ENCODE measurements around the gene TRIM2. TPM values are rescaled to one million over a fixed set of nuclear protein-coding genes. Genes with fewer than 3 reads are reported as not detected.
A peak's percentile ranks its signal among the peaks of the same experiment; 100 is the strongest.

Gene TRIM2
- total and polyA plus RNA-seq, 8 donors: 49.6 to 88.2 (median 77.7) TPM

DNA sequence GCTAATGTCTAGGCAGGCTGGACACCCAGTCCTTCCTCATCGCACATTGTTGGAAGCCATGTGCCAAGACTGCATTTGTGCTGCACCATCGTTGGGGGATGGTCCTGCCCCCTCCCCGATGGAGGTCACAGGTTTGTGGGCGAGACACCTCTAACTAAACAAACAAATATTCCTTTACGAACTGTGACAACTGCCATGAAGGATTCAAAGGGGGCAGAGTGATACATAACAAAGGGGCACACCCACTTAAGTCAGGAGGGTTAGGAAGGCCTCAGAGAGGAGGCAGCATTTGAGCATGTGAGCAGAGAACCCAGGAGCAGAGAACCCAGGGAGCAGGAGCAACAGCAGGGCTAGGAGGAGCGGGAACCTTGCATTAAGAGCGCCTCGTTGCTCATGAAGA lies 37.1 kb downstream of the TRIM2 start:
- Histone ChIP-seq H3K27ac (peak overlapping the region in 1 of 2 donors; percentile 4), H3K4me1 (no peaks in the 10 kb centered on the region), H3K4me3 (no peak overlapping the region), H3K36me3 (no peaks in the 10 kb centered on the region), H3K27me3 (no peaks in the 10 kb centered on the region), H3K9me3 (no peaks in the 10 kb centered on the region)
- intact Hi-C loops (cut with DNase I): no loop called here
- no peak for DNase-seq
- no peak for ATAC-seq
- TF ChIP-seq, protein P1, sequence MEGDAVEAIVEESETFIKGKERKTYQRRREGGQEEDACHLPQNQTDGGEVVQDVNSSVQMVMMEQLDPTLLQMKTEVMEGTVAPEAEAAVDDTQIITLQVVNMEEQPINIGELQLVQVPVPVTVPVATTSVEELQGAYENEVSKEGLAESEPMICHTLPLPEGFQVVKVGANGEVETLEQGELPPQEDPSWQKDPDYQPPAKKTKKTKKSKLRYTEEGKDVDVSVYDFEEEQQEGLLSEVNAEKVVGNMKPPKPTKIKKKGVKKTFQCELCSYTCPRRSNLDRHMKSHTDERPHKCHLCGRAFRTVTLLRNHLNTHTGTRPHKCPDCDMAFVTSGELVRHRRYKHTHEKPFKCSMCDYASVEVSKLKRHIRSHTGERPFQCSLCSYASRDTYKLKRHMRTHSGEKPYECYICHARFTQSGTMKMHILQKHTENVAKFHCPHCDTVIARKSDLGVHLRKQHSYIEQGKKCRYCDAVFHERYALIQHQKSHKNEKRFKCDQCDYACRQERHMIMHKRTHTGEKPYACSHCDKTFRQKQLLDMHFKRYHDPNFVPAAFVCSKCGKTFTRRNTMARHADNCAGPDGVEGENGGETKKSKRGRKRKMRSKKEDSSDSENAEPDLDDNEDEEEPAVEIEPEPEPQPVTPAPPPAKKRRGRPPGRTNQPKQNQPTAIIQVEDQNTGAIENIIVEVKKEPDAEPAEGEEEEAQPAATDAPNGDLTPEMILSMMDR (IDR thresholded peaks at IDR 0.05): no peak

DNA sequence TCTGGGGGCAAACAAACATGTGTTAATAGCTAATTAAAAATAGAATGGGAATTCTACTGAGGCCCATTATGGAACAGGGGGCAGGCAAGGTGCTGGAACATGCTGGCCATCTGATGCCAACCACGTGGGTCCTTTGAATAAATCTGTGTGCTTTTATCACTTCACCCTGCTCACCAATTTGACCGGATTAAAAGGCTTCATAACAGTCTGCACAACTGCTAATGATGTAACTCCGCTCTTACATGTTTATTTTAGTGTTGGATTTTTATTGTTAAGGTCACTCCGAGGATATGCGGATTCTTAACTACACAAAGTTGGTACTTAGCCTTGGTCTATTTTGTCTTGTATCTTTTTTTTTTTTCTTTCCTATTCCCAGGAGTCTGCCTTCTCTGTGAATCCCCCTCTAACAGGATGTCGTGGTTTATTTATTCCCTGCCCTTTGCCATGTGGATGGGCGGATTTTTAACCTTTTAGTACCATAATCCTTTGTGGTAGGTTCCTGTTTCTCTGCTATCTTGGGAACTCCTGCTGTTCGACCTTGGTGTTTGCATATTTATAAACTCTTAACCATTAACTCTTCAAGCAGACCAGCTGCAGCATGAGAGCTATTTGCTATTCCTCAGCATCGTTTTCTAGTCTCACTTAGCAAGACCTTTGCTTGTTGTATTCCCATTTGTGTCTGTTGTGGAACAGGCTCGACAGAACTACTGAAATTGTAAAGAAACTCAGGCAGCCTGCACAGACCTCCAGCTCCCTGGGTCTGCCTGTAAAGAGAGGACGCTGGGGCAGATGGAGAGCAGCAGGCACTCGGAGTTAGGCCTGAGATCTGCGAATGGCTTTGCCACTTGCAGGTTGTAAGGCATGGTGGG lies 38.0 kb downstream of the TRIM2 start:
- Histone ChIP-seq H3K27ac (peak overlapping the region in 1 of 2 donors; percentile 4), H3K36me3 (no peaks in the 10 kb centered on the region), H3K4me3 (no peak overlapping the region), H3K27me3 (no peaks in the 10 kb centered on the region), H3K9me3 (no peaks in the 10 kb centered on the region), H3K4me1 (no peaks in the 10 kb centered on the region)
- ATAC-seq (no peak), DNase-seq (no peak)
- TF ChIP-seq, protein P1 (IDR thresholded peaks at IDR 0.05): no peak
- intact Hi-C loops (cut with DNase I): no loop called here

DNA sequence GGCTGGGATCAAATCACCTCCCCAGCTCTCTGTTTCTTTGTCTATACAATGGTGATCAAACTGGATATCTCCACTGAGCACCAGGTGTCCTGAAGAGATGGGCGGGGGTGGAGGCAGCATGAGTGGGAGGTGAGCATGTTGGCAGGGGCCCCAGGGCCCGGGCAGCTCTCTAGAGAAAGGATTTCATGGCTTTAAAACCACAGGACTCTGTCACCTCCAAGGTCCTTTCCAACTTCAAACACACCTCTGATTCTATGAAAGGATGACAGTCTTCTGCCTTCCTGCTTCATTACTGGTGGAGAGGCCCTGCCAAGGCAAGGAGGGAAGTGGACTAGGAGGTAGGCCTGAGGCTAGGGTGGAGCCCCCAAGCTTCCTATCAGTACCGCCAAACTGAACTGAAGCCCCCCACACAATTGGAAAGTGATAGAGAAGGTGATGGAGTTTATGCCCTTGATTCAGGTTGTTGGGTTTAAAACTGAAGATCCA lies 38.6 kb downstream of the TRIM2 start:
- no peak for DNase-seq
- no peak for ATAC-seq
- TF ChIP-seq, protein P1 (IDR thresholded peaks at IDR 0.05): no peak
- intact Hi-C loops (cut with DNase I): no loop called here
- H3K27ac ChIP-seq: no peak overlapping the region
- no peaks in the 10 kb centered on the region for H3K4me1 ChIP-seq
- H3K27me3 ChIP-seq: no peaks in the 10 kb centered on the region
- H3K4me3 ChIP-seq: no peak overlapping the region
- H3K36me3 ChIP-seq: no peaks in the 10 kb centered on the region
- H3K9me3 ChIP-seq: no peaks in the 10 kb centered on the region

DNA sequence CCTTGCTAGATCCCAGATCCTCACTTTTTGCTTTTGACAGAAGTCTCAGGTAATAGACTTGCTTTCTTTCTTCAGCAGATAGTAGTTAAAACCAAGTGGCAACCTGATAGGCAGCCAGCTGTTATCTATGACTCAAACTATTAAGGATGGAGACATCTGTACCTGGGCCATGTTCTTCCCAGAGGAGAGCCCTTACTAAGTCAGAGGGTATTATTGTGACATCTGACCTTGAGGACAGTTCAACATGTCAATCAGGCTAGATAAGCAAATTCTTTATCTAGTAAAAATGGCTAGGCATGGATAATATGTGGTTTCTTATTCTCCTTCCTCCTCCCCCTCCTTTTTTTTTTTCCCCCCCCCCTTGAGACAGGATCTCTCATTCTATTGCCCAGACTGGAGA lies 39.2 kb downstream of the TRIM2 start:
- peaks cover 0 to 5% of the 10 kb centered on the region in 2 donors for H3K4me1 ChIP-seq
- no peaks in the 10 kb centered on the region for H3K36me3 ChIP-seq
- H3K27ac ChIP-seq: no peak overlapping the region
- no peak overlapping the region for H3K4me3 ChIP-seq
- H3K27me3 ChIP-seq: peaks cover 0 to 4% of the 10 kb centered on the region in 2 donors
- TF ChIP-seq, protein P1 (IDR thresholded peaks at IDR 0.05): no peak
- ATAC-seq (no peak), DNase-seq (no peak)
- H3K9me3 ChIP-seq: no peaks in the 10 kb centered on the region
- intact Hi-C loops (cut with DNase I): no loop called here

GRCh38 chr4:153244969-153245368 lies 40.7 kb downstream of the TRIM2 start:
- DNase-seq (no peak), ATAC-seq (no peak)
- H3K36me3 ChIP-seq: no peaks in the 10 kb centered on the region
- H3K27me3 ChIP-seq: peaks cover 0 to 19% of the 10 kb centered on the region in 2 donors
- peaks cover 0 to 18% of the 10 kb centered on the region in 2 donors for H3K4me1 ChIP-seq
- TF ChIP-seq, protein P1 (IDR thresholded peaks at IDR 0.05): no peak
- no peak overlapping the region for H3K27ac ChIP-seq
- intact Hi-C loops (cut with DNase I): no loop called here
- H3K4me3 ChIP-seq: no peak overlapping the region
- no peaks in the 10 kb centered on the region for H3K9me3 ChIP-seq
